Measurements from ENCODE around the gene HMMR.

- TF ChIP-seq CTCF (conservative IDR thresholded peaks at IDR 0.05; ENCODE audit: low read depth, low read length) (peak; percentile 40; the same call in 1 of the 2 replicates), EZH2 (IDR thresholded peaks at IDR 0.05; ENCODE audit: borderline replicate concordance, low read depth, low read length, poor library complexity, severe bottlenecking) (no peak)
These were observed 28.8 kb downstream of the HMMR start for GRCh38 chr5:163489055-163489744.
